NCI-H2107 treated with DMSO at 0.1 percent for 48 hours (cell line): Measurements from ENCODE around the gene ELL2.

Experiments used
- DNase-seq: peaks from one replicate; lab custom pipeline; 2025; ENCODE audit not compliant: unreplicated experiment; lab: John Stamatoyannopoulos, UW

Gene ELL2

DNA sequence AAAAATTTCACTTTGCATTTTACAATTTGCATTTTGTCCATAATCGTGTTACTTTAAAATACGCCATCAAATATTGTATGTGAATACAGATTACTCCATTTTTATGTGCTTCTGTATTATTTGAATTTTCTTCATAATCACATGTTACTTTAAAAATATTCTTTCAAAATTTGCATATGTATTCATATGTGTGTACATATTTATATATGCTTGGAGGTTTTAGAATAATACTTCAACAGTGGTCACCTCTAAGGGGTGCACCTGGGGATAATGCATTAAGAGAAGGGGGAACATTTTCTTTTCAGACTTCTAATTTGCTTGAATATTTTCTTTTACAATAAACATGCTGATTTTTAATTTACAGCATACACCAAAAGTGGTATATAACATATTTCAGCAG lies 21.9 kb upstream of the ELL2 start:
- DNase-seq: no peak

GRCh38 chr5:95983080-95983479 lies 21.4 kb upstream of the ELL2 start:
- no peak for DNase-seq

DNA sequence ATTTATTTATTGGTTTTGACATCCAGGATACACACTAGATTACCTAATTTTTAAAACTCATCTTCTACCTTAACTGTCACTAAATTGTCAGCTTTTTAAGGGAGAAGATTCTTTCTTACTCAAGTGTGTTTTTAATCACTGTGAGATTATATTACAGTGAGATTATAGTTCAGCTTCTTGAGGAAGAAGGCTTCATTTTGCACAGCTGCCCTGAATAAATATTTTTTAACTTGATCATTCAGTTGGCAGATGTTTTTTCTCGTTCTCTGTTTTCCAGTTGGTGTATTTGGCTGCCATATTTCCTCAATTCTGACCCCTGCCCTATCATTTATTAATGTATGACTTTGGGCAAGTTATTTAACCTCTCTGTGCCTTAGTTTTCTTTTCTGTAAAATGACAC lies 15.0 kb upstream of the ELL2 start:
- DNase-seq: no peak

- DNase-seq: no peak
These were observed 14.1 kb upstream of the ELL2 start for GRCh38 chr5:95975703-95976102.

GRCh38 chr5:95973793-95974325 lies 12.2 kb upstream of the ELL2 start:
- no peak for DNase-seq

DNA sequence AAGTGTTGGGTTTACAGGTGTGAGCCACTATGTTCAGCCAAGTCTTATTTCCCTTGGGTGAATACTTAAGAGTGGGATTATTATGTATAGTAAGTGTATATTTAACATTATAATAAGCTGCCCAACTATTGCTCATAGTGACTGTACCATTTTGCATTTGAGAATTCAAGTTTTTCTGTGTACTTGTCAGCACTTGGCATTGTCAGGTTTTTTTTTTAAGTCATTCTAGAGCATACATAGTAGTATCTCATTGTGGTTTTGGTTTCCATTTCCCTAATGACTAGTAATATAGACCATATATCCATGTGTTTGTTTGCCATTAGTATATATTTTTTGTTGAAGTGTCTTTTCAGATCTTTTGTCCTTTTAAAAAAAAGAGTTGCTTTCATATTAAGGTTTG lies 10.5 kb upstream of the ELL2 start:
- no peak for DNase-seq

DNA sequence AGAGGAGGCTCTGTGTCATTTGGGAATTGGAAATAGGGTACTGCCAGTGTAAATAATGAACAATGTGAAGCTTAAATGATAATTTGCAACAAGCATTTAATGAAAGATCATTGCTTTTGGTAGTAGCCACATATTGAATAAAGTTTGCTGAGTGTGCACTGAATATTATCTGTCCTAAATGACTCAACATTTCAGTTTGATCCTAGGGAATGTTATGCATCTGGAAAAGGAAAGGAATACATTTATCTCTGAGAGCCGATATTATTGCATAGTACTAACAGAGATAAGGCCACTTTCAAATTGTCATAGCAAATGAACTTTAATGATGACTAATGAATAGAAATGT lies 8.7 kb upstream of the ELL2 start:
- DNase-seq: no peak

- no peak for DNase-seq
These were observed 8.2 kb upstream of the ELL2 start for GRCh38 chr5:95969651-95970358.

DNA sequence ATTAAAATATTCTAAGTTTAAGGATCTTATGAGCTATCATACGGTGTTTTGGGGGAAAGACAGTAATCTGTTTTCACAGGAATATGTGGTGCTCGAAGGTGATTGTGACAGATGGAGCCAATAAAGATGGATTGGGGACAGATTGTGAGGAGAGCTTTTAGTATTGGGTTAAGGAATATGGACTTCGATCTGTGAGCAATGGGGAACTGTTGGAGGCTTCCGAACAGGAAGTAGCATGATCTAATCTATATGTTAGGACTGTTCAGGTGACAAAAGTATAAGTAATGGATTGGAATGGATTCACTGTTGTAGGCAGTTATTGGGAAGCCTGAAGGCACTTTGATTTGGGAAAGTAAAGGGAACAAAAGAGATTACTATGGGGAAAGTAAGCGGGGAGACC lies 7.4 kb upstream of the ELL2 start:
- no peak for DNase-seq

DNA sequence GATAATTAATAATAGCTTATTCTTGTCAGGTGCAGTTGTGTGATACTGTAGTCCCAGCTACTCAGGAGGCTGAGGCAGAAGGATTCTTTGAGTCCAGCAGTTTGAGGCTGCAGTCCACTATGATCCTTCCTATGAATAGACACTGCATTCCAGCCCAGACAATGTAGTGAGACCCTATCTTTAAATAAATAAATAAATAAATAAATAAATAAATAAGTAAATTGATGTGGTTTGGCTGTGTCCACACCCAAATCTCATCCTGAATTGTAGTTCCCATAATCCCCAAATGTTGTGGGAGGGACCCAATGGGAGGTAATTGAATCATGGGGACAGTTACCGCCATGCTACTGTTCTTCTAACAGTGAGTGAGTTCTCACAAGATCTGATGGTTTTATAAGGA lies 5.6 kb upstream of the ELL2 start:
- DNase-seq: no peak

DNA sequence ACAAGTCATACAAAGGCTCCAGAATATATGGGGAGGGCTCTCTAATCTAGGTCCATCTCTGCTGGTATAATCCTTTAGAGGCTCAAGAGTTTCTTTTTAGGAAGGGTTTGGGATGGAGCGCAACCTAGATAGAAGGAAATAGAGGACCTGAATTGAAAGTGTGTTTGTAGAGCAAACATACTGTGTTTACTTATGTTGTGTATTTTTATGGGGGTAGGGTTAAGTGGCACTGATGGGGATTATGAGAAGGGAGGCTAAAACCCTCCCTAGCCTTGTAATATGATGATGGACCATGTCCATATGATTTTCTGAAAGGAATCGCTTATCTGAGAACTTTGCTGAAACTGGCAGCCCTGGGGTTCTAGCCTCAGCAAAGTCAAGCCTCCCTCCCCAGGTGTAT lies 4.4 kb upstream of the ELL2 start:
- DNase-seq: no peak

DNA sequence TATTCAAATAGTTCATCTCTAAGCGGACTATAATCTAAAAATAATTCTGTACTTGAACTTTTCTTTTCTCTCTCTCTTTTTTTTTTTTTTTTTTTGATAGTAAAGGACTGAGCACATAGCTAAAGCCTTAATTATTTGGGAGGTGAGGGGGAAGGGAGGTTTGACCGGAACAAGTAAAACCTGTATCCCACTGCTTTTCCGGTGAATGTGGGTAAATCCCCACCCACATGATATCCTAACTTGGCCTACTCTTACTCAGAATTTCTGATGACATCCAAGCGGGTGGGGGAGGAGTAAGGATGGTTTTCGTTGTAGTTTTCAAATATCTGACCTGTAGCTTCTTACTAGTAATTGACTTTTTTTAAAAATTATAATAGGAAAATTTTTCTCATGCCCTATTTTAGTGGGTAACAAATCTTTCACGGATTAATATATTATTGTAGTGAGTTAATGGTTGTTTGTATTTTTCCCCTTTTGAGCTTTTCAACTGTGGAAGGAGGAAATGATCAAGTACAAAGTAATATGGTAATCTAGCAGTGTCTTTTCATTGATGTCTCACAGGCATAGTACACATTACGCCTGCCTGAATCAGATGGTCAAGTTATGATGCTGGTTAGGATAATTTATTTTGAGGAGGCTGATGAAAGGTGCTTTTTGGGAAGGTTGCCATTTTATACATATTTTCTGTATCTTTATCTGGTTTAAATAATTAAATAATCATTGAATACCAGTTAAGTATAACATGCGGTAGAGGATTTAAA lies 2.2 kb upstream of the ELL2 start:
- DNase-seq: no peak

DNA sequence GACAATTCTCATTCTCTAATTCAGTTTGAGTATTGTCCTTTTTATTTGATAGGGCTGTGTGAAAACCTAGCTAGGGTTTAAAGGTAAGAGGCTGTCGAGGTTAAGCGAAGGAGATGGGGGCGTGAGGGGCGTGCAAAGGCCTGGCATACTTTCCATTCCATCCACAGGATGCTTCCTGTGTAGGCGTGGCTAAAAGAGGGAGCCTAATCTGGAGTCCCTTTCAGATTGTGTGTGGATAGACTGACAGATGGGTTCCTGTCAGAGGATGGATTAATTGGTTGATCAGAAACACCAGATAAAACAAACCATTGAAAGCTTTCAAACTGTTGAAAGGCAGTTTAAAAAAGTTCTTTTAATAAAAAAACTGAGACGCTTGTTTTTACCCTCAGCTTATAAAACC lies 1.1 kb upstream of the ELL2 start:
- no peak for DNase-seq

DNA sequence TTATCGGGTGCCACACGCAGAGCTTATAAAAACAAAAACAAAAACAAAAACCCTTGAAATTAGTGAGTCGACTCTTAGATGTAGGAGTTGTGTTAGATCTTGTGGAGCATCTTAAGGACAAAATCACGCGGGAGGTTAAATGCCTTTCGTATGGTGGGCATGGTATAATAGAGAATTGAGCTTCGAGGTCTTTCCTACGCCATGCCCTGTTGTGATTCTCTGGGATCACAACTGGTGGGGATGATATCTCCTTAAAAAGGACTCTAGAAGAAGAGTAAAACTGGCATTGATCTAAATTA lies 773 bp upstream of the ELL2 start:
- DNase-seq: no peak

GRCh38 chr5:95960667-95961616 lies 709 bp downstream of the ELL2 start:
- DNase-seq: no peak

DNA sequence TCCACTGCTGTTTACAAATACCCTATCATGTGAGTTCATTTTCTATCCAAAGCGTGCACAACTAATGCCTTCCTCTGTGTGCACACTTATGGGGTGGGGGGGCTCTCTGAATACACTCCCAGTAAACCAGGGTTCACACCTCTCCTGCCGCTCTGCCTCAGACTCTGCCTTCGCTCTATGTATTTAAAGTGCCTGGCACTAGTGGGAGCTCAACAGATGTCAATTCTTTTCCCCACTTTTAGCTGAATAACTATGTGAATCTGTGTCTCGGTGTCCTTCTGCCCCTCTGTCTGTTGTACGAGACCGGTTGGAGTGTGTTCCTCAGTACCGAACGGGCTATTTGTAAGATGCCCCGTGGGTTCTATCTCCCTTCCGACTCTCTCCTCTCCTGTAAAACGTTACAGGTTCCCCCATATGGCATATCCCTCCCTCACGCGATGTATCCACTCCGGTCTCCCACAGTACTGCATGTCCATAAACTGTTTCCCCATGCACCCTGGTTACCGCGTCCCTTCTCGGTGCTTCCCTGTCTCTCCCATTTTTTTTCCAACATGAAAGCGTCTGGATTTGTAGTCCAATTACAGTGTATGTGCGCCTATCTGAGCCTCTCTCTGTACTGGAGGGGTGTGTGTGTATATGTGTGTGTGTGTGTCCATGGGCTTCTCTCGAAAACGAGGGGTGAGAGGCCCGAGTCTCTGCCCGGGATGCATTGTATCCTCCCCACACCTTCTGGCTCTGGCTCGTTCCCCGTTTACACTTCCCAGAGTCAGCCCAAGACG lies 1.6 kb downstream of the ELL2 start:
- DNase-seq: no peak

GRCh38 chr5:95959051-95959887 lies 2.4 kb downstream of the ELL2 start:
- no peak for DNase-seq

DNA sequence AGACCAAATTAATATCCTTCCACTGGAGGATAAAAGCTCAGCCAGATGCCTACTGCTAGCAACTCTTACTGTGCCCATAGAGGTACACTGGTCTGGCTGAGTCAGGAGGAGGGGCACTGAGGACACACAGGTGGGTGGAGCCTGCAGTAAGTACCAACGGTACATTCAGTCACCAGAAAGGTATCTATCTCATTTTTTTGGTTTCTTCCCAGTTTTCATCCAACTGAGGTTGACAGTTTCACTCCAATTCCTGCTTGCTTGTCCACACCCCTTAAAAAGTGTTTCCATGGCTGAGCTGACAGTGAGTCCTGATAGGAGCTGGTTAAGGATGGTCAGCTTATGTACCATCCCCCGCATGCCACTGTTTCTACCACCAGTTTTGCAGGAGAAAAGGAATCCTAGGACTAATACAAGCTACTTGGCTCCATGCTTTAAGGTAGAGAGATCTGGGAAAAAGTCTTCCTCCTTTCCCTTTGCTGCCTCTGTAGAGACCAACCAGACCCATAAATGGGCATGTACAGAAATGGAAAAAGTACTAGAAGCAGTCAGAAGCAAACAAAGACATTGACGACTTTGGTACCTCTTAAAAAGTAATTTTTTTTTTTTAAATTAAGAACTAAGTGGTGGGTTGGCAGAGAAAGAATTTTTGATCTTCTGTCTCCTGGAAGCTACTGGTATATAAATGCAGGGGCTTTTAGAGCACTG lies 3.2 kb downstream of the ELL2 start:
- DNase-seq: no peak

DNA sequence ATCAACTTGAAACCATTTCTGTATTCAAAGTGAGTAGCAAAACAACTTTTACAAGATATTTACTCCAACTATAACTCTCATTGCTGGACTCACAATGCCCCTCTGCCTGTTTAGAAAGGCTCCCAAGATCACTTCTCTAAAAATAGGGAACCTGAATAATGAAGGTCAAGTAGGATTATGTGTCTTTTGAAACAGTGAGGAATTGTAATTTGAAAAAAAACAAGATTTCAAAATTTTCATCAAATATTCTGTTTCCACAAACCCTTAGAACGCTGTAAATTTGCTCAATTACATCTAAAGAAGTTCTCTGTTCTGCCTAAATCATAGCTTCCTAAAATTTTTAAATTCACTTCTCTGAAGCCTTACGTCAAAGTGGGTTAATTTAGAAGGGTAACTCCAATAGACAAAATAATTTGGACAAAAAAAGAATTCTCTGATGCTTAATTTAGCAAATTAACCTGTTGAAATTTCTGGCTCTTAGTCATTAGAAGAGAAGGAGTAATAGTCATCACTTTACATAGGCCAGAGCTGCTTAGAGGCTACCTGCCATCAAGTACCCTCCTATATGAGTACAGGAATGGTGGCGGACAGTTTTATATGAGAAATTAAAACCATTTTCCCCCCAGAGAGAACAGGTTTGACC lies 4.0 kb downstream of the ELL2 start:
- no peak for DNase-seq
